ENCODE results near the gene BPTF.

- TF ChIP-seq CTCF (IDR thresholded peaks at IDR 0.05): no peak
- no peak for TF ChIP-seq EZH2 (IDR thresholded peaks at IDR 0.05; ENCODE audit: borderline replicate concordance, insufficient read depth, low read depth, low read length, poor library complexity, severe bottlenecking)
Observed at GRCh38 chr17:67993998-67994361, 168.7 kb downstream of the BPTF start.

All from B cell (primary cell).